Measurements from ENCODE around the gene FCAMR.

FCAMR gene

DNA sequence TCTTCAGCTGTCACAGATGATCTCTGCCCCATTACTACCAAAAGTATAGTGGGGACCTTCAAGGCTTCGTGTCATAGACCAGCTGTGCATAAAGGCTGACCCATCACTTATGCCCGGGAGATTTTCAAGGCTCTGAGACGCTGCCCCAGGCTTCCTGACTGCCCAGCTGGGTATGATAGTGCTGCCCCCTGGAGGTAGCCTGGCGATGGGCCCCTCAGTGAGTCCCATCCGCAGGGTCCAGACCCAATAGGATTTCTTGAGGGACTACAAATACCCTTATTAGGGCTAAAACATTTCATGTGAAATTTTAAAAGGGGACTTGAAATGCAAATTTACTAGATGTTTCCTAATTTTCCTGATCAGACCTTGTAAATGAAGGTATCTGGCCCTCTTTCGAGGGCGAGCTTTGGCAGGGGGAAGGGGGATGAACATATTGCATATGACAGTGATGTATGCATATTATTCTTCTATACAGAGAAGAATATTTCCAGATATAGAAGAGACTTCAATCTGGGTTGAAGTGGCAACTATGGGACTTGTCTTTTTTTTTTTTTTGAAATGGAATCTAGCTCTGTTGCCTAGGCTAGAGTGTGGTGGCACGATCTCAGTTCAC lies 36.8 kb downstream of the FCAMR start:
- Histone ChIP-seq H3K36me3 (replicated peaks; ENCODE audit: low read depth, low read length) (no peaks in the 10 kb centered on the region), H3K4me1 (ENCODE audit: low read length) (peaks cover 60% of the 10 kb centered on the region), H2AFZ (ENCODE audit: low read depth, low read length) (0 out of 2 replicates have a peak overlapping the region, but pooled peaks have one; percentile 9), H3K9me3 (ENCODE audit: insufficient read depth, low read length) (no peaks in the 10 kb centered on the region), H3K4me3 (ENCODE audit: low read length) (no peak overlapping the region), H3K9ac (ENCODE audit: low read length) (peak overlapping the region; percentile 26; the same call in 1 of the 2 replicates), H4K20me1 (ENCODE audit: insufficient read depth, low read length) (no peaks in the 10 kb centered on the region), H3K27me3 (ENCODE audit: low read depth, low read length) (no peaks in the 10 kb centered on the region), H3K79me2 (ENCODE audit: low read length) (no peaks in the 10 kb centered on the region), H3K27ac (ENCODE audit: low read length) (peak overlapping the region; percentile 92), H3K4me2 (ENCODE audit: low read length) (no peak overlapping the region)
- TF ChIP-seq, protein P1, sequence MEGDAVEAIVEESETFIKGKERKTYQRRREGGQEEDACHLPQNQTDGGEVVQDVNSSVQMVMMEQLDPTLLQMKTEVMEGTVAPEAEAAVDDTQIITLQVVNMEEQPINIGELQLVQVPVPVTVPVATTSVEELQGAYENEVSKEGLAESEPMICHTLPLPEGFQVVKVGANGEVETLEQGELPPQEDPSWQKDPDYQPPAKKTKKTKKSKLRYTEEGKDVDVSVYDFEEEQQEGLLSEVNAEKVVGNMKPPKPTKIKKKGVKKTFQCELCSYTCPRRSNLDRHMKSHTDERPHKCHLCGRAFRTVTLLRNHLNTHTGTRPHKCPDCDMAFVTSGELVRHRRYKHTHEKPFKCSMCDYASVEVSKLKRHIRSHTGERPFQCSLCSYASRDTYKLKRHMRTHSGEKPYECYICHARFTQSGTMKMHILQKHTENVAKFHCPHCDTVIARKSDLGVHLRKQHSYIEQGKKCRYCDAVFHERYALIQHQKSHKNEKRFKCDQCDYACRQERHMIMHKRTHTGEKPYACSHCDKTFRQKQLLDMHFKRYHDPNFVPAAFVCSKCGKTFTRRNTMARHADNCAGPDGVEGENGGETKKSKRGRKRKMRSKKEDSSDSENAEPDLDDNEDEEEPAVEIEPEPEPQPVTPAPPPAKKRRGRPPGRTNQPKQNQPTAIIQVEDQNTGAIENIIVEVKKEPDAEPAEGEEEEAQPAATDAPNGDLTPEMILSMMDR (IDR thresholded peaks at IDR 0.05; ENCODE audit: low read depth, low read length) = peak; percentile 97
- TF ChIP-seq EZH2phosphoT487 (IDR thresholded peaks at IDR 0.05; ENCODE audit: low read depth) = no peak

DNA sequence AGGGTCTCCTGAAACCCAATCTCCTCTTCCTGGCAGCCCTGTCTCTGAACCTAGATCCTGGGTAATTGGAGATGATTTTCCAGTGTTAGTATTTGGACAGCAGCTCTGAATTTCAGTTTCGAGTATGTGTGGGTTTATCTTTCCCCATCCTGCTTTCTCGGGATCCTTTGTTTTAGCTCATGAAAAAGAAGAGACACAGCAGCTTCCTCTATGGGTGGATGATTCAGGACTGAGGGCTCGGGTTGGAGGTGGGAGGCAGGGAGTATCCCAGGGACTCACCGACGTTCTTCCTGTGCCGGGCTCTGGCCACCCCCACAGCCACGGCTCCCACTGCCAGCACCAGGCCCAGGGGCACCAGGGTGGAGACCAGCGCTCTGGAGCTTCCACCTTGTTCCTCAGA lies 38.1 kb downstream of the FCAMR start:
- TF ChIP-seq, protein P1 (IDR thresholded peaks at IDR 0.05; ENCODE audit: low read depth, low read length) = no peak
- TF ChIP-seq EZH2phosphoT487 (IDR thresholded peaks at IDR 0.05; ENCODE audit: low read depth) = no peak
- Histone ChIP-seq H3K9me3 (ENCODE audit: insufficient read depth, low read length) (no peaks in the 10 kb centered on the region), H3K36me3 (replicated peaks; ENCODE audit: low read depth, low read length) (no peaks in the 10 kb centered on the region), H3K79me2 (ENCODE audit: low read length) (no peaks in the 10 kb centered on the region), H3K27me3 (ENCODE audit: low read depth, low read length) (no peaks in the 10 kb centered on the region), H2AFZ (ENCODE audit: low read depth, low read length) (no peak overlapping the region), H3K4me2 (ENCODE audit: low read length) (0 out of 2 replicates have a peak overlapping the region, but pooled peaks have one; percentile 77), H4K20me1 (ENCODE audit: insufficient read depth, low read length) (no peaks in the 10 kb centered on the region), H3K4me3 (ENCODE audit: low read length) (no peak overlapping the region), H3K27ac (ENCODE audit: low read length) (peak overlapping the region; percentile 92), H3K9ac (ENCODE audit: low read length) (peak overlapping the region; percentile 83; the same call in 1 of the 2 replicates), H3K4me1 (ENCODE audit: low read length) (peaks cover 72% of the 10 kb centered on the region)

DNA sequence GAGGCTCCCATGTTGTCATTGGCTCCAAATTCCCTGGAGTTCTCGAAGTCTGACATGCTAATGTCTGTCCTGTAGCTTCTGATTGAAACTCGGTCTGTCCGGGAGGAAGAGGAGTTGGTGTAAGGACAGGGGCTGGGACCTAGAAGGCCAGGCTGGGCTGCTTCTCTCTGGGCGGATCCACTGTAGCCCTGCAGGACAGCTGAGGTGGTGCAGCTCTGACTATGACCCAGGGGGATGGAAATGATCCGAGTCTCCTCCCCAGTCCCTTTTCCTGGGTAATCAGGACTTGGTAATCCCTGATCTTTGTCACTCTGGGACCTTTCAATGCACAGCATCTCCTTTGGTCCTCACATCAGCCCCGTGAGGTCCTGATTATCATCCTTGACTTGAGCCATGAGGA lies 38.6 kb downstream of the FCAMR start:
- Histone ChIP-seq H3K4me3 (ENCODE audit: low read length) (peak overlapping the region; percentile 17; the same call in 1 of the 2 replicates), H4K20me1 (ENCODE audit: insufficient read depth, low read length) (no peaks in the 10 kb centered on the region), H3K4me1 (ENCODE audit: low read length) (peaks cover 75% of the 10 kb centered on the region), H3K36me3 (replicated peaks; ENCODE audit: low read depth, low read length) (no peaks in the 10 kb centered on the region), H2AFZ (ENCODE audit: low read depth, low read length) (no peak overlapping the region), H3K9me3 (ENCODE audit: insufficient read depth, low read length) (no peaks in the 10 kb centered on the region), H3K9ac (ENCODE audit: low read length) (peak overlapping the region; percentile 83), H3K79me2 (ENCODE audit: low read length) (no peaks in the 10 kb centered on the region), H3K27ac (ENCODE audit: low read length) (peak overlapping the region; percentile 92), H3K4me2 (ENCODE audit: low read length) (peak overlapping the region; percentile 77), H3K27me3 (ENCODE audit: low read depth, low read length) (no peaks in the 10 kb centered on the region)
- TF ChIP-seq EZH2phosphoT487 (IDR thresholded peaks at IDR 0.05; ENCODE audit: low read depth) = no peak
- TF ChIP-seq, protein P1 (IDR thresholded peaks at IDR 0.05; ENCODE audit: low read depth, low read length) = peak; percentile 32; the same call in 1 of the 2 replicates

DNA sequence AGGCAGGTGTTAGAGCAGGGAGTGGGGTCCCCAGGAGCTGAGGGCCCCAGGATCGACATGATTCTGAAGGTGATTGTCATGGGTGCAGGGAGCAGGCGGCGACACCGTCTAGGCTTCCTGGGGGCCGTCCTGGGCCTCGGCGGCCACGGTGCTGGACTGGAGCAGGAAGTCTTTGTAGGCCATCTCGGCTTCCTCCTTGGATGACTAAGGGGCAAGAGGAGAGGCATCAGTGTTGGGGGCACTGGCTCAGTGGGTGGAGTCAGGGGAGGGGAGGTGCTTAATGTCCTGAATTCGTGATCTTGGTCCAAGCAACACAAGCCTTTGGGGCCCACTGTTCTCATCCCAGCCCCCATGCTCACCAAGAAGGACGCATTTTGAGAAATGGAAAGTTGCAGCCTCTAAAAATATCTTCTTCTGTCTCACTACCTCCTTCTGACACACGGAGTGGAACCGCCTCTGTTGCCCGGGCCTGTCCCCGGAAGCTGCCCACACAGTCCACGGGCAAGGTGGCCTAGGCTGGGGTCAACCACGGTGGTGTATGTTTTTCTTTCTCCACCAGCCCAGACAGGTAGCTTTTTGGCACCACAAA lies 40.0 kb downstream of the FCAMR start:
- Histone ChIP-seq H3K79me2 (ENCODE audit: low read length) (no peaks in the 10 kb centered on the region), H3K4me1 (ENCODE audit: low read length) (peaks cover 80% of the 10 kb centered on the region), H3K9ac (ENCODE audit: low read length) (peak overlapping the region; percentile 83), H2AFZ (ENCODE audit: low read depth, low read length) (no peak overlapping the region), H3K27me3 (ENCODE audit: low read depth, low read length) (no peaks in the 10 kb centered on the region), H3K9me3 (ENCODE audit: insufficient read depth, low read length) (no peaks in the 10 kb centered on the region), H3K4me3 (ENCODE audit: low read length) (peak overlapping the region; percentile 64), H3K36me3 (replicated peaks; ENCODE audit: low read depth, low read length) (no peaks in the 10 kb centered on the region), H3K4me2 (ENCODE audit: low read length) (peak overlapping the region; percentile 77), H4K20me1 (ENCODE audit: insufficient read depth, low read length) (no peaks in the 10 kb centered on the region), H3K27ac (ENCODE audit: low read length) (peak overlapping the region; percentile 92)
- TF ChIP-seq, protein P1 (IDR thresholded peaks at IDR 0.05; ENCODE audit: low read depth, low read length) = no peak
- TF ChIP-seq EZH2phosphoT487 (IDR thresholded peaks at IDR 0.05; ENCODE audit: low read depth) = no peak
